D721Med (cell line): Measurements from ENCODE around the gene OTUD4.

Experiments
- DNase-seq: peaks from one replicate; pipeline ENCODE4 v3.0.0; 2011; ENCODE audit warnings: low spot score; ENCODE audit not compliant: insufficient read length
- FAIRE-seq: peaks from 2 replicates; lab custom pipeline; 2011; peaks lifted over from hg19 to GRCh38; lab: Jason Lieb, UNC
- CTCF ChIP-seq: IDR thresholded peaks from 2 replicates; pipeline ENCODE4 v1.5.1; 2012; ENCODE audit warnings: mild to moderate bottlenecking, control low read depth; ENCODE audit not compliant: insufficient read depth; ENCODE audit errors: missing control alignments

The OTUD4 gene

DNA sequence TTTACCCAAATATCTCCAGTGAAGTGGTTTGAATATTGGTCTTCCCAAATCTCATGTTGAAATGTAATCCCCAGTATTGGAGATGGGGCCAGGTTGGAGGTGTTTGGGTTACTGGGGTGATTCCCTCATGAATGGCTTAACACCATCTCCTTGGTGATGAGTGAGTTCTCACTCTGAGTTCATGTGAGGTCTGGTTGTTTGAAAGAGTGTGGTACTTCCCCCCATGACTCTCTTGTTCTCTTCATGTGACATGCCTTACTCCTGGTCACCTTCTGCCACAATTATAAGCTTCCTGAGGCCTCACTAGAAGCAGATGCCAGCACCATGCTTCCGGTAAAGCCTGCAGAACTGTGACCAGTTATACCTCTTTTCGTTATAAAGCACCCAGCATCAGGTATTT is 32.9 kb upstream of the OTUD4 start:
- no peak for TF ChIP-seq CTCF
- no peak for DNase-seq
- FAIRE-seq, result no peak

DNA sequence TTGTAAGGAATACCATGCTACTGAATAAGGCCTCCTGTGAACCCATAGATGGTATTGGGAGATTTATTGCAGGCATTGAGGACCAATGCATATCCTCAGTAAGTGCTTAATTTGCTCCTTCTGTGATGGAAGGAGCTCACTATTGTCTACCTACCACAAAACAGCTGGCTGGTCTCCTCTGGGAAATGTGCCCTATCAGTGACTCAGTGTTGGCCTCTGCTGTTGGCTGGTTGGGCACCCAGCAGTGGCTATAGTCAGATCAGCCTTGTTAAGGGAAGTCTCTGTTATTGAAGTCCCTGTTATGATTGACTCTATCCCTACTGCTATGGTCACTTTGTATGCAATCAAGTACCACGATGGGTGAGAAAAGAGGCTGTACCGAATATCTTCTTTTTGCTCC is 27.5 kb upstream of the OTUD4 start:
- no peak for TF ChIP-seq CTCF
- DNase-seq (no peak), FAIRE-seq (no peak)

DNA sequence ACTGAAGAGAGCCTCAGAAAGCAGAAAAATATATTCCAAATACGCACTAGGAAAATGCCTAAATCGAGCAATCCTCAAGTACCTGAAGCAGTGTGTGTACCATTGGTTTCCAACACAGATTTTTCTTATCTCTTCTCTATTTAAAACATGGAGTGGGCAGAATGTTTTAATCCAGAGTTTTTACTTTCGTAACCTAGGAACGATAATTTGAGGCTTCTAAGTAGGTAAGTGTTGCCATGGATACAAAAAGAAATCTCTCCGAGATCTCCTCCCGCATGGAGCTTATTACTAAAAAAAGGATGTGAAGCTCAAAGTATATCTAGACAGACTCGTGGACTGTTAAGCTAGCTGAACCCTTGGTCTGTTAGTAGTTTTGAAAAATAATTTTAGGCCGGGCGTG is 23.0 kb upstream of the OTUD4 start:
- no peak for TF ChIP-seq CTCF
- no peak for FAIRE-seq

DNA sequence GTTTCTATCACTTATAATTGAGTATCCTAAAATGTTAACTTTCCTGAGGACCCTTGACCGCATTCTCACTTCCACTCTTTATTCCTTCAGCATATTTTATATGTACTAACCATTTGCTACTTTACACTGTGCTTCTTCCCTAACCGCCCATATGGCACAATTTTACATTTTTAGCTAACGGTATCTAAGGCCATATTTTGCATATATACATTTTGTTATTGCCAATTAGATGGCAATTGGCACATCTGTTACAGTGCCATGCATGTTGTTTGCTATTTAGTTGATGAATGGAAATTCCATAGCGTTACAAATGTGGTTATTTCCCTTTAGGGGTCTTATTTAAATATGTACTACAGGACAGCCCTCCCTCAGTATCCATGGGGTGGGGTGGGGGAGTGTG is 20.0 kb upstream of the OTUD4 start:
- DNase-seq (no peak), FAIRE-seq (no peak)
- TF ChIP-seq CTCF, result no peak

More for the DNA sequence above, 23.0 kb upstream of the OTUD4 start:
- DNase-seq, result no peak

DNA sequence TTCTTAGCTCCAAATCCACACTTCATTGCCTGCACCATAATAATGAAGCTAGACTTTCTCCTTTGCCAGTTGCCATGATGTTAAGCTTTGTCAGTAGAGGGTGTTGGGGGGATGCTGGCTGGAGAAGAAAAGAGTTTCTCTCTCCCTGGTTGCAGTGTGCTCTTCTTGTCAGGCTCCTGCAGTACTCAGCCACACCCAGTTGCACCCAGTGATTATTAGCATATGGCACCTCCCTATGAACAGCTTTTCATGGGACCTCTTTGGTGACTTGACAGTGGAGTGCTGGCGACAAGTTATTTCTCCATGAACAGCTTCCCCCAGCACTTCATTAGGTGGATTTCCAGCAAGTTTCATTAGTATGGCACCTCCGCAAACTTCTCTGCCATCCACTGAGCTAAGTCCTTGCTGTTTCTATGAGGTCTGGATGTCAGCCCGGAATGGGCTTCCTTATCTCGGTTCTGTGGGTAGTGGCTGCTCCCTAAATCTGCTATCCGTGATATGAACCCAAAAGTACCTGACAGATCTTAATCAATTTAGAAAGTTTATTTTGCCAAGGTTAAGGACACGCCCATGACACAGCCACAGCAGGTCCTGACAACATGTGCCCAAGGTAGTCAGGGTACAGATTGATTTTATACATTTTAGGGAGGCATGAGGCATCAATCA is 18.8 kb upstream of the OTUD4 start:
- FAIRE-seq, result no peak
- TF ChIP-seq CTCF, result no peak
- DNase-seq, result no peak

DNA sequence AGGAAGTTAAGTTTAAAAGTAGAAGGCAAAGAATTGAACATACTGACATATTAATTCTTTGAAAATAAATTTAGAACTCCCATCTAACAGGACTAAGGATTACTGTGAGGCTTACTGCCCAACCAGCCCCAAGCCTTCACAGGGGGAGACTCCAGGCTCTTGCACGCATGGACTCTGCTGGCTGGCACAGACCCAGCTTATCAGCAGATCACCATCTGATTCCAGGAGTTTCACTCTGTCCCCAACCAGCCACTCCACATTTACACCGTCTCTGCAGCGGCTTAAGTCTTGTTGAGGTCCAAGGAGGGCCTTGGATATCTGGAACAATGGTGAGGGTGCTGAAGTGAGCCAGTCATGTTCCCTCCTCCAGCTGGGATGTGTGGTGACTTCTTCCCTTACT is 16.4 kb upstream of the OTUD4 start:
- no peak for TF ChIP-seq CTCF
- no peak for FAIRE-seq
- no peak for DNase-seq

DNA sequence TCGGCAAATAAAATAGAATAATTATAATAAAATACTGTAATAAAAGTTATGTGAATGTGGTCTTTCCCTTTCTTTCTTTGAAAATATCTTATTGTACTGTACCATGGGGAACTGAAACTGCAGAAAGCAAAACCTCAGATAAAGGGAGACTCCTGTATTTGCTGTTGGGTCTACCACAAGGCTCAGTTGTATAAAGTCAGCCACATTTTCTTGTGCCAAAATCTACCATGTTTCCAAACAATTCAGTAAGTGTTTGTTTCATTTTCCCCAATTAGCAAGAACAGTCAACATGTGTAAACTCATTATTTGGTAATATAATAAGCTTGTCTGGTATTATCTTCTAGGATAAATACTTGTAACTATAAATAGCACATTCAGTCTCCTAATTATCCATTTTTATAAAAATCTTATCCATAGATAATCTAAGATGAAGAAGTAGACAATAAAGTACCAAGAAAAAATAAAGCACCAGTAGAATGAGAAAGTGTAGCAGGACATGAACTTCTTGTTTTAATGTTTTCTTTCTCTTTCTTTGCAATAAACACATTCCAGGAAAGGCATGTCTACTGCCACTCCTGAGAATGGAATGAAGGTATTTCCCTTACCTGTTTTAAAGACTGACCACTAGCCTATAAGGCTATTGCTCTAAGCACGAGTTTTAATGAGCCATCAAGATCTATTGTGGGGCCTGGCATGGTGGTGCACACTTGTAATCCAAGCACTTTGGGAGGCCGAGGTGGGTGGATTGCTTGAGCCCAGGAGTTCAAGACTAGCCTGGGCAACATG is 15.0 kb upstream of the OTUD4 start:
- DNase-seq, result no peak
- TF ChIP-seq CTCF, result no peak
- no peak for FAIRE-seq
